Measurements from ENCODE around the gene CLSTN1.

The CLSTN1 gene

DNA sequence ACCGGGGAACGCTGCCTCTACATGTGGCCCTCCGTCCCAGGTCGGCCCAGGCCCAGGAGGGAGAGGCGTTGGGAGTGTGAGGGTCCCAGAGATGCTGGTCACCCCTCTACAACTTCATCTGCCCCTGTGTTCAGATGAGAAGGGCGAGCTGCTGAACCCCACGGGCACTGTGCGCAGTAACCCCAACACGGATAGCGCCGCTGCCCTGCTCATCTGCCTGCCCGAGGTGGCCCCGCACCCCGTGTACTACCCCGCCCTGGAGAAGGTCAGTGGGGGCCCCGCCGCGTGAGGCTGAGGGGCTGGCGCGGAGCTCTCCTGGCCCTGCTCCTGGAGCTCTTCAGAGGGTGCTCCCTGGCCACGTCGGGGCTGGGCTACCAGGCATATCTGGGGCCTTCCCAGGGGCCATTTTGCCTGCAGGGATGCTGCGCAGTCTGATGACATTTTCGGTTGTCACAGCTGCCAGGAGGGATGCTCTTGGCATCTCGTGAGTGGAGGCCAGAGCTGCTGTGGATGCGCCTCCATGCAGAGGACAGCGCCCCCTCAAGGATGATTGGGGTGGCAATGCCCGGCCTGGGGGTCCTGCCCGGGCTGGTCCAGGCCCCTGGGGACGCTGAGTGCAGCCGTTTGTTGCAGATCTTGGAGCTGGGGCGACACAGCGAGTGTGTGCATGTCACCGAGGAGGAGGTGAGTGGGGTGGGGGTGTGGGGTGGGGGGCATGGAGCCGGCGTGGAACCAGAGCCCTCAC, 103.6 kb downstream of the CLSTN1 start:
- peak; percentile 41 for TF ChIP-seq CTCF (IDR thresholded peaks at IDR 0.05; ENCODE audit: low read length)
- TF ChIP-seq EZH2 (IDR thresholded peaks at IDR 0.05; ENCODE audit: borderline replicate concordance, low read length): no peak
- Histone ChIP-seq H3K27me3 (ENCODE audit: insufficient read depth, low read length) (no peaks in the 10 kb centered on the region), H3K4me2 (ENCODE audit: low read length) (no peak overlapping the region), H3K4me3 (ENCODE audit: low read depth, low read length, poor library complexity, severe bottlenecking) (no peak overlapping the region), H3K9ac (ENCODE audit: low read length) (no peak overlapping the region), H4K20me1 (ENCODE audit: insufficient read depth, low read length) (no peaks in the 10 kb centered on the region), H3K9me3 (ENCODE audit: low read length) (peaks cover 5% of the 10 kb centered on the region; the same call in 1 of the 2 replicates), H3K9me2 (ENCODE audit: low read depth, low read length) (no peaks in the 10 kb centered on the region), H3K27ac (ENCODE audit: low read depth, low read length, poor library complexity, severe bottlenecking) (peak overlapping the region; percentile 89), H3F3A (ENCODE audit: insufficient read depth, low read length) (no peaks in the 10 kb centered on the region), H3K79me2 (ENCODE audit: insufficient read depth, low read length) (no peaks in the 10 kb centered on the region), H2AFZ (ENCODE audit: low read length) (no peak overlapping the region), H3K36me3 (ENCODE audit: insufficient read depth, low read length) (peaks cover 60% of the 10 kb centered on the region), H3K4me1 (ENCODE audit: insufficient read depth, low read length, severe bottlenecking) (peaks cover 54% of the 10 kb centered on the region)

DNA sequence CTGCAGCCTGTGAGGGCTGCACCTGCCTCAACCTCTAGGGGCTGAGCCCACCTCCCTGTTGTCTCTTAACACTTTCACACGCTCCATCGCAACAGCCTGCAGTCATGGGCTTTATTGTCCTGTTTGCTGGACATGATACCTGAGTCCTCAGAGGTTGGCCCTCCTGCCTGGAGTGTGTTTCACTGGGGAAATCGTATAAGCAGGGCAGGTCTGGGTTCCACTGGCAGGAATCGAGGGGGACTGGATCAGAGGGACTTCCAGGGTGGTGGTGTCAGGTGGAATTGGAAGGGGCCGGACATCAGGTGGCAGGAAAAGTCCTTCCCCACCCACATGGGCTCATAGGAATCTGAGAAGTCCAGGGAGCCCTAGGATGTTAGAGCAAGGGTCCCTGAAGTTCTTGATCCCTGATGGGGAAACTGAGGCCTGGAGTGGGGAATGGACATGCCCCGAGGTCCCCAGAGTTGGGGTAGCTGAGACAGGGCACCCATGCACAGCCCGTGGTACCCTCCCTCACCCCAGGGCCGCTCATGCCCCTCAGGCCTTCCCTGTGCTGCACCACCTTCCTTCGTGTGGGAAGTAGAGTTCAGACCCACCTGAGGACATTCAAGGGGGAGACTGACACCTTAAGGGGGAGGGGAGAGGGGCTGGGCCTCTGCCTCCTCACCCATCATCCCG, 105.6 kb downstream of the CLSTN1 start:
- no peaks in the 10 kb centered on the region for H3K9me2 ChIP-seq (ENCODE audit: low read depth, low read length)
- H3K4me2 ChIP-seq (ENCODE audit: low read length): peak overlapping the region; percentile 67
- no peak for TF ChIP-seq CTCF (IDR thresholded peaks at IDR 0.05; ENCODE audit: low read length)
- no peak for TF ChIP-seq EZH2 (IDR thresholded peaks at IDR 0.05; ENCODE audit: borderline replicate concordance, low read length)
- peaks cover 3% of the 10 kb centered on the region; the same call in 1 of the 2 replicates for H3F3A ChIP-seq (ENCODE audit: insufficient read depth, low read length)
- H4K20me1 ChIP-seq (ENCODE audit: insufficient read depth, low read length): no peaks in the 10 kb centered on the region
- H3K9me3 ChIP-seq (ENCODE audit: low read length): no peaks in the 10 kb centered on the region
- H3K27me3 ChIP-seq (ENCODE audit: insufficient read depth, low read length): no peaks in the 10 kb centered on the region
- peaks cover 47% of the 10 kb centered on the region for H3K36me3 ChIP-seq (ENCODE audit: insufficient read depth, low read length)
- H3K79me2 ChIP-seq (ENCODE audit: insufficient read depth, low read length): no peaks in the 10 kb centered on the region
- H3K4me1 ChIP-seq (ENCODE audit: insufficient read depth, low read length, severe bottlenecking): peaks cover 62% of the 10 kb centered on the region
- no peak overlapping the region for H2AFZ ChIP-seq (ENCODE audit: low read length)
- H3K4me3 ChIP-seq (ENCODE audit: low read depth, low read length, poor library complexity, severe bottlenecking): peak overlapping the region; percentile 57
- H3K27ac ChIP-seq (ENCODE audit: low read depth, low read length, poor library complexity, severe bottlenecking): peak overlapping the region; percentile 89
- H3K9ac ChIP-seq (ENCODE audit: low read length): peak overlapping the region; percentile 66

DNA sequence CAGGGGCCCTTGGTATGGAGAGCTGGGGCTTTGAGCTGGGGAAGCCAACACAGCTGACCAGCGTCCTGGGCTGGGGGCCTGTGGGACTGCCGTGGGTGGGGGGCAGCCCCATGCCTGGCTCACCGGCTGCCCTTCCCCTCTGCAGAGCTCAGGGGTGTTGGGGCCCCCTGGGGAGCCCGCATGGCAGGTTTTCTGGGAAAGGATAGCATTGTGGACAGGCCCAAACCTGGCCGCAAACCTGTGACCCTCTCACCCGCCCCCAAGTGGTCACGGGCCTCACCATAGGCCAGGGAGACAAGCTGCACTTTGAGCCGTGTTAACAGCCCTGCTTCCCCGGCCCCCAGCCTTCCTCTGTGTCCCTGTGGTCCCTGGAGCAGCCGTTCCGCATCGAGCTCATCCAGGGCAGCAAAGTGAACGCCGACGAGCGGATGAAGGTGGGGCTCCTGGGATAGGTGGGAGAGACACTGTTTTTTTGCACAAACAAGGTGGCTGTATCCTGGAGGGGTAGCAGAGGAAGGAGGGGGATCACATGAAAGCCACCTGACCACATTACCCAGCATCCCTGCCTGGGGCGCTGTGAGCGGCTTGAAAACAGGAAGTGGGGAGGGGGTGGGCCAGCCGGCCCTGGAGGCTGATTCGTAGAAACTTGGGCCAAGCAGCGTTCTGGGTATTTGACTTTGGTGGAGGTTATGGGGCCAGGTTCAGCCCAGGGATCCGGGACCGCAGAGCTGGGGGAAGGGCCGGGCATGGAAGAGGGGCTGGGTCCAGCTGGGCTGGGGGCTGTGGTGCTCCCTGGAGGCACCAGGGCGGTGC, 106.4 kb downstream of the CLSTN1 start:
- H3K9me3 ChIP-seq (ENCODE audit: low read length): no peaks in the 10 kb centered on the region
- no peaks in the 10 kb centered on the region for H3K27me3 ChIP-seq (ENCODE audit: insufficient read depth, low read length)
- no peaks in the 10 kb centered on the region for H4K20me1 ChIP-seq (ENCODE audit: insufficient read depth, low read length)
- peaks cover 3% of the 10 kb centered on the region; the same call in 1 of the 2 replicates for H3F3A ChIP-seq (ENCODE audit: insufficient read depth, low read length)
- no peaks in the 10 kb centered on the region for H3K9me2 ChIP-seq (ENCODE audit: low read depth, low read length)
- no peaks in the 10 kb centered on the region for H3K79me2 ChIP-seq (ENCODE audit: insufficient read depth, low read length)
- peak overlapping the region; percentile 66 for H3K9ac ChIP-seq (ENCODE audit: low read length)
- H2AFZ ChIP-seq (ENCODE audit: low read length): no peak overlapping the region
- peak overlapping the region; percentile 67 for H3K4me2 ChIP-seq (ENCODE audit: low read length)
- TF ChIP-seq CTCF (IDR thresholded peaks at IDR 0.05; ENCODE audit: low read length) (no peak), EZH2 (IDR thresholded peaks at IDR 0.05; ENCODE audit: borderline replicate concordance, low read length) (no peak)
- H3K4me1 ChIP-seq (ENCODE audit: insufficient read depth, low read length, severe bottlenecking): peaks cover 62% of the 10 kb centered on the region
- H3K36me3 ChIP-seq (ENCODE audit: insufficient read depth, low read length): peaks cover 40% of the 10 kb centered on the region
- peak overlapping the region; percentile 89 for H3K27ac ChIP-seq (ENCODE audit: low read depth, low read length, poor library complexity, severe bottlenecking)
- peak overlapping the region; percentile 57 for H3K4me3 ChIP-seq (ENCODE audit: low read depth, low read length, poor library complexity, severe bottlenecking)

Data from OCI-LY1 (cell line).